HepG2 (cell line): ENCODE results near the gene BEAN1.

Experiments used
- BCLAF1 ChIP-seq: fragments of 450-650 bp; IDR thresholded peaks from 2 replicates; pipeline ENCODE4 v1.6.1; 2017; ENCODE audit warnings: mild to moderate bottlenecking
- CEBPZ ChIP-seq: IDR thresholded peaks from 2 replicates; pipeline ENCODE4 v1.6.1; 2012; ENCODE audit warnings: low read length, improper control_type of control experiment
- CTCF ChIP-seq: sonication (generic); formaldehyde crosslinking; IDR thresholded peaks from 2 replicates; pipeline ENCODE4 v1.5.0; 2020; ENCODE audit warnings: mild to moderate bottlenecking, missing genetic modification reagents, moderate library complexity
- MEIS2 ChIP-seq: sonication (generic); formaldehyde crosslinking; IDR thresholded peaks from 2 replicates; pipeline ENCODE4 v1.9.0; 2021; ENCODE audit warnings: mild to moderate bottlenecking, missing genetic modification reagents
- MXI1 ChIP-seq: IDR thresholded peaks from 3 replicates; pipeline ENCODE4 v1.6.1; 2012; ENCODE audit warnings: low read depth, low read length, inconsistent platforms, borderline replicate concordance
- POLR2A ChIP-seq, 2 experiments: IDR thresholded peaks; 2 replicates each; pipeline ENCODE4 v1.6.1; 2011; ENCODE audit warnings: low read depth in 2 of 2, low read length in 2 of 2, mild to moderate bottlenecking in 1 of 2, moderate library complexity in 1 of 2; ENCODE audit not compliant: insufficient read depth in 1 of 2

DNA sequence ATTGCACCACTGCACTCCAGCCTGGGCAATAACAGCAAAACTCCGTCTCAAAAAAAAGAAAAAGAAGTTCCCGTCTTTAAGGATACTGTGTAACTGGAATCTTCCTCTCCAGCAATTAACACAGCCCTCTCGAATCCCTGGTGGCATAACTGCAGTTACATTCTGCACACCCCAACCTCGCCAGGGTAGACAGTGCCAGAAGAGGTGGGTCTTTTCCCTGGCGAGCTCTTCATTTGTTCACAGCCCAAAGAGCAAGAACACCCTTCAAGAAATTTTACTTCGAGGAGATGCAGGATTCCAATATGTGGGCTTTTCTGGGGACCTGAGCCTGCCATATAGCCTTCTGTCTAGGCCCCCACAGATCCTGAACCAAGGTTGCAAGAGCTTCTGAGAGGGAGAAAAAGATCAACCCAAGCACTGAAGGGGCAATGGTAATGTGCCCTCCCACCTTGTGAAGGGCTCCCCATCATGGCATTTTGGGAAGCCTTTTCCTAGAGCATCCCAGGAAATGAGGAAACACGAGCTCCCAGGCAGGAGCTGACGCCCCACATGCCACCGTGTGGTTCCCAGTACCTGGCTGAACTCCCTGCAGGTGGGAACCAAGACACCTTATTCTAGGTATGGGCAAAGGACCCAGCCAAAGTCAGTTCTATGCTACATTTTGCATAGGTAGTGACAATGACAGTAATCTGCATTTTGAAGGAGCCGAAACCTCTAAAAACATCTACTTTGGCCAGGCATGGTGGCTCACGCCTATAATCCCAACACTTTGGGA, 95.9 kb downstream of the BEAN1 start:
- TF ChIP-seq CTCF (CRISPR knock-in tag) (no peak), MEIS2 (CRISPR knock-in tag) (no peak), BCLAF1 (no peak), MXI1 (no peak), POLR2A (IDR thresholded peaks at IDR 0.05; ENCODE audit: insufficient read depth in 1 of 2, low read depth in 2 of 2, low read length in 2 of 2) (no peak), CEBPZ (no peak)
